Measurements from ENCODE around the gene KDM4B.
A peak's percentile ranks its signal among the peaks of the same experiment; 100 is the strongest.

The KDM4B gene

GRCh38 chr19:5036698-5037563 lies 68.0 kb downstream of the KDM4B start:
- no peak for DNase-seq

DNA sequence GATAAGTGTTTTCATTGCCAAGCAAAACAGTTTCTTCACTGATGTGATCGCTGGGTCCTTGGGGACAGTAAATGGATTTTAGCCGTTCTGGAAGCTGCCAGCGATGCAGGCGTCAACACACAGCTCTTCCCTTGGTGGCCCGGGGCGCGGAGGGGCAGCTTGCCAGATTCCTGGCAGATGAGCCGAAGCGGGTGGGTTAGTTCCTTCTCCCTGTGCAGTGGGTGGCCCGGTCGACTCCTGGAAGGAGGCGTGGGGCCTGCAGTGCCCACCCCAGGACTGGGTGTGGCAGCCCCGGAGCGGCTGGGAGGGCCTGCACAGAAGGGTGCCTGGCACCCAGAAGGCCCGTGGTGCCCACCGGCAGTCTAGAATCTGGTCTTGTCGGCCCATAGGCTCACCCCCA lies 69.0 kb downstream of the KDM4B start:
- DNase-seq = no peak

GRCh38 chr19:5038631-5039271 lies 69.8 kb downstream of the KDM4B start:
- DNase-seq = no peak

DNA sequence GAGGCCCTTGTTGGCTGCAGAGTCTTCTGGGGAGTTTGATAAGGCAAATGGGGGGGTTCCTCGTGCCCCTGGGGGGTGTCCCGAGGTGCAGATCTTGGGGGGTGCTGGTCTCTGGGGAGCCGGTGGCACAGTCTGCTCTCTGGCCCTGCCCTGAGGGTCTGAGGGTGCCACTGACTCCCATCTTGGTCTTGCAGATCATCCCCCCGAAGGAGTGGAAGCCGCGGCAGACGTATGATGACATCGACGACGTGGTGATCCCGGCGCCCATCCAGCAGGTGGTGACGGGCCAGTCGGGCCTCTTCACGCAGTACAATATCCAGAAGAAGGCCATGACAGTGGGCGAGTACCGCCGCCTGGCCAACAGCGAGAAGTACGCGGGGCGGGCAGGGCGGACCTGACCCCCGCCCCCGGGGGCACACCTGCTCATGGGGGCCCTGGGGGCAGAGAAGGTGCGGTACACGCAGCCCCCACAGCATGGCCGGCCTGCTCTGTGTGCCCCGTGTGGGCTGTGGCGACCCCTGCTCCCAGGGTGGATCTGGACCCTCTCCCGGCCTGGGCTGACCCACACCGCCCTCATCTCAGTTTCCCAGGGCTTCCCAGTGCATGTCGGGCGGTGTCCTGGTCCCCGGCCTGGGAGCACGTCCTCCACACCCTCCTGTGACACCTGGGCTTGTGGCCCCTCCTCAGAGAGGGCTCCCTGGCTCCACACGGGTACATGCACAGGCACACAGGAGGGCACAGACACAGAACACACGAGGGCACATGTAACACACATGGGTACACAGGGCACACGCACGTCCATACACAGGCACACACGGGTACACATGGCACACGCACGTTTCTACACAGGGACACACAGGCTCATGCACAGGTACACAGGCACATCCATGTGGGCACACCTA lies 71.0 kb downstream of the KDM4B start:
- no peak for DNase-seq

GRCh38 chr19:5040544-5041167 lies 71.7 kb downstream of the KDM4B start:
- no peak for DNase-seq

DNA sequence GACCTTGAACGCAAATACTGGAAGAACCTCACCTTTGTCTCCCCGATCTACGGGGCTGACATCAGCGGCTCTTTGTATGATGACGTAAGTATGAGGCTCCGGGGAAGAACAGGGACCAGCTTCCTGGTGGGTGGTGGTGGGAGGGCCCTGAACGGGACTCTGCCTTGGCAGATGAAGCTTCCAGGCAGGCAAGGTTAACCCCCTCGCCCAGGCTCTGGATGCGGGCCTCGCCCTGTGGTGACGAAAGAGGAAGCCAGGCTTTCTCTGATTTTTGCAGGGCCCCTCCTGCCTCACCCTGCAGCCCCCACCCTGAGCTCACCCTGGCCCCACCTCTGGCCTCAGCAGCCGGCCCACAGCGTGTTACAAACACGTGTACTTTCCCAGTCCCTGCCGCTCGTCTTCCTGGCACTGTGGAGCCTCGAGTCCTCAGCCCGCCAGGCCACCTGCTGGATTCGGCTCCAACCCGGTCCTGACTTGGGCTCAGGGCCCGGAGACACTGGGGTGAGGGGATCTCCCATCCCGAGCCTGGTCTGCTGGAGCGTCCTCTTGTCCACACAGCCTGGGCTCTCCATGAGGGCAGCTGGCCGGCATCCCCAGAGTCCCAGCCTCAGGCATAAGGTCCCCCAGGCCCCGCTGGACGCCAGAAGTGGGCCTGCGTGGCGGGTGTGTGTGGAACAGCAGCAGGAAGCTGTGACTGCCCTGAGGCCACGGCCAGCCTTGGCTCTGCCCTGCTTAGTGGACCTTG lies 72.4 kb downstream of the KDM4B start:
- DNase-seq = no peak

DNA sequence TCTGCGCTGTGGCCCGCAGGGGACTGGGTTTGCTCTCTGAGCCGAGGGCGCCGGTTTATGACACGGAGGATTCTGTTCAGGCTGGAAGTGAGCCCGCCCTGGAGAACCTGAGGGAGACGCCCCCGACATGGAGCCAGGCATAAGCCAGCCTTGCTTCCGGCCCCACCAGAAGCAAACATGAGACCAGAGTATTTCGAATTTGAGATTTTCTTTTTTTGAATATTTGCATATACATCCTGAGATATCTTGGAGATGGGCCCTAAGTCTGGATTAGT lies 72.9 kb downstream of the KDM4B start:
- DNase-seq = no peak

- DNase-seq = no peak
Measured at GRCh38 chr19:5042556-5042955, 73.6 kb downstream of the KDM4B start.

DNA sequence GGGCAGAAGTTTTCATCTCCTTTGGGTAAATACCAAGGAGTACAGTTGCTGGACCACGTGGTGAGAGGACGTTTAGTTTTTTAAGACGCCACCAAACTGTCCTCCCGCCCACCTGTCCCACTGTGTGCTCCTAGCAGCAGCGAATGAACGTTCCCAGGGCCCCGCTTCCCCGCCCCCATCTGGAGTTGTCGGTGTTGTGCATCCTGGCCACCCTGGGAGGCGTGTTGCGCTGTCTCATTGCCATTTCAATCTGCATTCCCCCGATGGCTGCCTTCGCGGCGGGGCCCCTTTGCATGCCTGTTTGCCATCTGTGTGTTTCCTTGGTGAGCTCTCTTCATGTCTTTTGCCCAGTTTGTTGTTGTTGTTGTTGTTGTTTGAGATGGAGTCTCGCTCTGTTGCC lies 76.1 kb downstream of the KDM4B start:
- no peak for DNase-seq

GRCh38 chr19:5045956-5046338 lies 77.0 kb downstream of the KDM4B start:
- no peak for DNase-seq

DNA sequence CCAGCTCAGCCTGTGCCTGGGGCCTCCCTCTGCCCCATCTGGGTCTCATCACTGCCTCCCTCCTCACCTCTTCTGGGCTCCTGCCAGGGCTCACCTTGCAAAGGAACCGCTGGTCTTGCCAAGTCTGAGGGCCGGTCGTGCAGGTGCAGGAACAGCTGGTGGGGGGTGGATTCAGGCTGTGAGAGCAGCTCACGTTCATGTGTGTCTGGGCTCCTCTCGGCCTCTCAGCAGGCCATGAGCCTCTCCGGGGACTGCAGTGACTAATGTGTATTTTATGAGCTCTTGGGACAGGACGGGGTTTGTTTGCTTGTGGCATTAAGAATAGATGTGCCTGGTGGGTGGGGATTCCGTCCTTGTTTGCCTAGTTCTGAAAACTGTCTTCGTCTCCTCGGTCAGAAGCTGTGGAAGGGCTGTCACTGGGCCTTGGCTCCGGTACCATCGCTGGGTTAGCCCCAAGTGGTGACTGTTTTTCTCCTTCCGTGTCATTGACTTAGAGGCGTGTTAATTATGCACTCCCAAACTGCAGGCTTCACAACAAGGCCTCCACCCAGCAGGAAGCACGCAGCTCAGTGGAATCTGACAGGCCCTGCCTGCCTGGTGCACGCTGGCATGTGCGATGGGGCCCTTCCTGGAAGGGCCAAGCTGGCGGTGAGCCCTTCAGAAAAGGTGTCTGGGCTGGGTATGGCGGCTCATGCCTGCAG lies 77.6 kb downstream of the KDM4B start:
- DNase-seq = no peak

DNA sequence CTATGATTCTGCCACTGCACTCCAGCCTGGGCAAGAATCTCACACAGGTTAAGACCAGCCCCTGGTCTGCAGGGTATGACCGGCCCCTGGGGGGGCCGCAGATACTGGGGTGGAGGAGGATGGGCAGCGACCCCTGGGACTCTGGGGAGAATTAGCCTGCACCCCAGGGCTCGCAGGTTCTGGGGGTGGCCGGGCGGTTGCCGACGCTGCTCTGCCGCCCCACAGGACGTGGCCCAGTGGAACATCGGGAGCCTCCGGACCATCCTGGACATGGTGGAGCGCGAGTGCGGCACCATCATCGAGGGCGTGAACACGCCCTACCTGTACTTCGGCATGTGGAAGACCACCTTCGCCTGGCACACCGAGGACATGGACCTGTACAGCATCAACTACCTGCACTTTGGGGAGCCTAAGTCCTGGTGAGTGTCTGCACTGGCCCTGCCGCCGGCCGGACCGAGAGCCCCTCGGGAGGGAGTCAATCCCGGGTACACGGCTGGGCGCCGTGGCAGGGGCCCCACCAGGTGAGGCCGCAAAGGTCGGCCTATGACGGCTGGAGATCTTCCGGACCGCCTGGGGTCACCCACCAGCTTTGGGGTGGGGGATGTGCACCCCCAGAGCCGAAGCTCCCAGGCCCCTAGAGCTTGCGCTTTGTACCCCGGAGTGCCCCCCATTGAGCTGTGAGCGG lies 78.5 kb downstream of the KDM4B start:
- DNase-seq = no peak

DNA sequence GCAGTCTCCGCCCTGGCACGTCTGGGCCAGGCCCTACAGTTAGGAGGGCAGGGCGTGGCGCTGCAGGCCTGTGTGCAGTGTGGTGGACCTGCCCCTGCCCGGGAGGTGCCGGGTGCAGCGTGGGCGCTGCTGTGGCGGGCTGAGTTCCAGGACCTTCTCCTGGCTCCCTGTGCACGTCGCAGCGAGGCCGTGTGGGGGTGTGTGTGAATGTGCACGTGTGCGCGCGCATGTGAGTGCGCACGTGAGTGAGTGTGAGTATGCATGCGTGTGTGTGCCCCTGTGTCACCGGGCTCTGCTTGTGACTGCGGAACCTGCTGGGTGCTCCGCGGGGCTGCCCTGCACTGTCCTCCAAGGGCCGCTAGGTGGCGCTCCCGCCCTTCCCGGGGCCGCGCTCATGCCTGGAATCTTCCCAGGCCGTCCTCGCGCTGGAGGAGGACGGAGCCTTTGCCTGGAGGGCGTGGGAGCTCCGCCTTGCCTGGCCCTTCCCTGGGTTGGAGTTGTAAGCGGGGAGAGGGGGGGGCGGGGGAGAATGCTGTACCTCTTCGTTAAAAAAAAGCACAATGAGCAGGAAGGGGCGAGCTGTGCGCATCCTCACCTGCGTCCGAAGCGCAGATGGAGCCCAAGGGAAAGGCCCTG lies 79.3 kb downstream of the KDM4B start:
- DNase-seq = peak; percentile 29

DNA sequence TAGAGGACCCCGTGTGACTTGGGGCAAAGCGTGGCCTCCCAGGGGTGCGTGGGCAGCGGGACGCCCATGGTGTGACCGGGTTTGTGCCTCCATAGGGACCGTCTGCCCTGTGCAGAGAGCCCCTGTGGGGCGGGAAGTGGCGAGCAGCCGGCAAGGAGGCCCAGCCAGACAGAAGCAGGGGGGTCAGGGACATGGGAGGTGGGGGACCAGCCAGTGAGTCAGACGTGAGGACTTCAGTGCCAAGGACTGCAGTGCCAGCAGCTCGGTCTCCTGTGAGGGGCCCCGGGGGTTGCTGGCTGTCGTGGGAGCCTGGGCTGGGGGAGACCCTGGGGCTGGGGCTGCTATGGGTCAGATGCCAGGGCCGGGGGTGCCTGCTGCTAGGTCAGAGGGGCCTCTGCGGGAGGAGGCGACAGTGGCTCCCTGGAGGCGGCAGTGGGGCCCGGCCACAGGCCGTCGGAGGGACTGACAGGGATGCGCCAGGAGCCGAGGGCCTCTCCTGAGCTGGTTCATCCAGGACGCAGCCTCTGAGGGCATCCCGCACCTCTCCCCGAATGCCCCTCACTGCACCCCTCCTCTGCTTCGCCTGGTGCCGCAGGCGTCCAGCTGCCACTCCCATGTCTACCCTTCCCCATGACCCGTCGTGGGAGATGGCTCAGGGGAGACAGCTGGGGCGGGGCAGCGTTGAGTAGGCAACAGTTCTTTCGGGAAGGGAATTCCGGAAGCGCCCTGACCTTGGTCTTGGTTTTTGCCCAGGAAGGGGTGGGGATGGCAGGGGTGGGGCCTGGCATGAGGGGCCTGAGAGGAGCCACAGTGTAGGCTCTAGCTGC lies 80.0 kb downstream of the KDM4B start:
- no peak for DNase-seq

DNA sequence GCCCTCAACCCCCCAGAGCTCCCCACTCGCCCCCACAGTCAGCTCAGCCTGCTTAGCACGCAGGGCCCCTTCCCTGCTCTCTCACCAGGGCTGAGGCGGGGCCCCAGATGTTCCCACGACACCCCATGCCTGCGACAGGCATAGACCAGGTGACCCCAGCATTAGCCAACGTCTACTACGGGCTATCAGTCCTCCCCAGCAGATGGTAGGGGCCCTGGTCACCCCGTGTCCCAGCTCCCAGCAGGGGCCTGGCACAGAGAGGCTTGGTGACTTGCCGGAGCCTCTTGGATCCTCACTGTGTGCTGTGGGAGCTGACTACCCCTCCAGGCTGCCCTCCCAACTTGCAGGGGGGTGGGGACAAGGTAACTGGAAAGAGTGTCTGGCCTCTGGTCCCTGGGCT lies 80.6 kb downstream of the KDM4B start:
- no peak for DNase-seq

- no peak for DNase-seq
Measured at GRCh38 chr19:5050067-5050656, 81.2 kb downstream of the KDM4B start.

DNA sequence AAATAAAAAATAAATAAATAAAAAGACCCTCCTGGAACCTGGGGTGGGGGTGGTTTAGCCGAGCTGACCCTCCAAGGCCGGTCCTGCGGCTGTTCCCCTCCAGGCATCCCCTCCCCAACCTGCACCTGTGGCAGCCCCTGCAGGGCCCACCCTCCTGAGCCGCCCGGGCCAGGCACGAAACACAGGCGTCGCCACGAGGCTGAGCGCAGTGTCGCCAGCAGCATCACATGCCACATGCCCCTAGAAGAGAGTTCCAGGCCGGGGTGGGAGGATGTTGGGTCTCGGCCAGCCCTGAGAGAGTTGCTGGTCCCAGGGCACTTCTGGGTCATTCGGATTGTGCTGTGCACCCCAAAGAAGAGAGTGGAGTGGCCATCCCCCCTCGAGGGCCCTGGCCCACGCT lies 82.0 kb downstream of the KDM4B start:
- no peak for DNase-seq

DNA sequence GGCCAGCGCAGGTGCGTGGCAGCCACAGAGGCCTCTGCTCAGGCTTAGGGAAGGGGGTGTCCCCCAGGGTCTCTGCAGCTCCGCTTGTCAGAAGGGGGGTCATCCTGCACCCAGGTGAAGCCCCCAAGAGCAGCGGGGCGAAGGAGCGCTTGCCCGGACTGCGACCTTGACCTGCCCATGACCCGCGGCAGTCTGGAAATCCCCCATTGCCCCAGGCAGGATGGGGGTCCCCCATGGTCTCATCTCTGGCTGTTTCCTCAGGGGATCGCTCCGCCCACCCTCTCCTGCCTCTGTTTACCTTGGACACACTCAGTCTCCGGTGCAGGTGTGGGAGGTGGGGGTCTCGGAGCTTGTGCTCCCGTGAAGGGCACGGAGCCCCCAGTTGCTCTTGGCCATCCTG lies 82.7 kb downstream of the KDM4B start:
- DNase-seq = no peak

DNA sequence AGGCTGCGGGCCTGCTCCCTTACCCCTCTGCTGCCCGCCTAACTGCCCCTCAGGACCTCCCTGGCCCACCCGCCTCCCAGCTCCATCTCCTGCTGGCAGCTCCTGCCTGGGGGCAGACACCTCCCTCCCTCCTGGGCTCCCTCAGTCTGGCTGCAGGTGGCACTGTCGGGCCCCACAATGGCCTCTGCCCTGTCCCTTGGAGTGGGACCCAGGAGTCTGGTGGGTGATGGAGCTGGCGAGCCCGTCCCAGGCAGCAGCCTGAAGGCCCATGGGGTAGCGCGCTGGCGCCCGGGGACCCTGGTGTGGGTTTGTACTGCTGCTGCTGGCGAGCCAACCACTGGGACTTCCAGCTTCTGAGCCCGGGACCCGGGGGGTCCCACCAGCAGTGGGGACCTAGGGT lies 83.6 kb downstream of the KDM4B start:
- no peak for DNase-seq

Data from GDM1 (cell line).